ENCODE data around the gene TRPC4. TPM values are rescaled to one million over a fixed set of nuclear protein-coding genes. Genes with fewer than 3 reads are reported as not detected.

Gene TRPC4
- total and polyA plus RNA-seq, 7 donors: 0.64 to 11.8 (median 9.4) TPM; not detected in 1

GRCh38 chr13:37587236-37587635, 282.3 kb downstream of the TRPC4 start:
- Histone ChIP-seq H3K4me1 (no peaks in the 10 kb centered on the region), H3K27me3 (no peaks in the 10 kb centered on the region), H3K9me3 (no peaks in the 10 kb centered on the region), H3K36me3 (peaks cover 0 to 19% (median 2%) of the 10 kb centered on the region in 4 donors), H3K4me3 (no peak overlapping the region), H3K27ac (no peak overlapping the region)
- DNase-seq: no peak
- intact Hi-C loops (cut with DNase I): no loop called here
- 70 to 71% methylated on average over 2 of the region's 2 CpGs for WGBS, 2 donors
- TF ChIP-seq EP300 (IDR thresholded peaks at IDR 0.05) (no peak), POLR2AphosphoS5 (IDR thresholded peaks at IDR 0.05) (no peak), POLR2A (IDR thresholded peaks at IDR 0.05) (no peak), CTCF (IDR thresholded peaks at IDR 0.05) (no peak)

Small RNA genes within 50 kb of the gene (small RNA-seq; reads per million reads assigned to genes)
- gene RNA5SP26: 0 reads per million in 3 donors
